Measurements from ENCODE around the gene RANBP3.
"Not testable (repeated sequence)": the region's sequence is repeated elsewhere in the genome, so short reads cannot be mapped to it uniquely, and the experiment has no call there.

RANBP3 gene, protein sequence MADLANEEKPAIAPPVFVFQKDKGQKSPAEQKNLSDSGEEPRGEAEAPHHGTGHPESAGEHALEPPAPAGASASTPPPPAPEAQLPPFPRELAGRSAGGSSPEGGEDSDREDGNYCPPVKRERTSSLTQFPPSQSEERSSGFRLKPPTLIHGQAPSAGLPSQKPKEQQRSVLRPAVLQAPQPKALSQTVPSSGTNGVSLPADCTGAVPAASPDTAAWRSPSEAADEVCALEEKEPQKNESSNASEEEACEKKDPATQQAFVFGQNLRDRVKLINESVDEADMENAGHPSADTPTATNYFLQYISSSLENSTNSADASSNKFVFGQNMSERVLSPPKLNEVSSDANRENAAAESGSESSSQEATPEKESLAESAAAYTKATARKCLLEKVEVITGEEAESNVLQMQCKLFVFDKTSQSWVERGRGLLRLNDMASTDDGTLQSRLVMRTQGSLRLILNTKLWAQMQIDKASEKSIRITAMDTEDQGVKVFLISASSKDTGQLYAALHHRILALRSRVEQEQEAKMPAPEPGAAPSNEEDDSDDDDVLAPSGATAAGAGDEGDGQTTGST

DNA sequence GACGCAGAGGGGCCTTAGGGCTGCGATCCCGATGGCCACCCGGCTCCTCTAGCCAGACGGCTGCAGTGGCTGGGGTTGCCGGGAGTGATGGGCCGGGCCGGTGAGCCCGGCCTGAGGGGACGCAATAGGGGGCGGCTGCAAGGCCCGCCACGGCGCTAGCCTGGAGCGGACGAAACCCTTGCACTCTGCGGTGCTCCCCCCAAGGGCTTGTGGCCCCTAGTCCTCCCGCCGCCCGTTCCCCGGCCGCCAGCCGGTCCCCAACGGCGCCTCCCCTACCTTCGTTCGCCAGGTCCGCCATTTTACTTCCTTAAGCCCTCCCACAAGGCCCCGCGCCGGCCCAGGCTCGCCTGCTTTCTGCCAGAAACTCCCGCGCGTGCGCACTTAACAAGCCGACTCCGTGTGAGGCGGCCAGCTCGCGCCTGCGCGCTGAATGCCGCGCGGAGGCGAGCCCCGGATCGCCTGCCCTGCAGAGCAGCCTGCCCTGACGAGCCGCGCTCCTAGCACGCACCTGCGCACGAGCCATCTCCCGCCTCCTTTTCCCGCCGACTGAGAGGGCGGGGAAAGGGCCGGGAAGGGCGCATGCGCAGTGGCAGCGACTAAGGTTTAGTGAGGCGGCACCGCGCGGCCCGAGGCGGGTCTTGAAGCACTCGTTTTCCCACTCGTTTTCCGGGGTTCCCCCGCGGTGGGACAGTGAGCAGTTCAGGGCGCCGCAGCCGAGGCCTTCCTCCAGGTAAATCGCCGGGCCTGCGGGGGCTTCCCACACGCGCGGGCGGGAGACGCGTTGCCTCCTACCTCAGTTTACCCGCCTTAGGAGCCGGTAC is at the start of gene RANBP3:
RANBP3 (minus strand) TSS at position 356 of the 821 bp plus-strand sequence; CDS start at position 298, 58 bp downstream.
- DNase-seq = peak; percentile 99

DNA sequence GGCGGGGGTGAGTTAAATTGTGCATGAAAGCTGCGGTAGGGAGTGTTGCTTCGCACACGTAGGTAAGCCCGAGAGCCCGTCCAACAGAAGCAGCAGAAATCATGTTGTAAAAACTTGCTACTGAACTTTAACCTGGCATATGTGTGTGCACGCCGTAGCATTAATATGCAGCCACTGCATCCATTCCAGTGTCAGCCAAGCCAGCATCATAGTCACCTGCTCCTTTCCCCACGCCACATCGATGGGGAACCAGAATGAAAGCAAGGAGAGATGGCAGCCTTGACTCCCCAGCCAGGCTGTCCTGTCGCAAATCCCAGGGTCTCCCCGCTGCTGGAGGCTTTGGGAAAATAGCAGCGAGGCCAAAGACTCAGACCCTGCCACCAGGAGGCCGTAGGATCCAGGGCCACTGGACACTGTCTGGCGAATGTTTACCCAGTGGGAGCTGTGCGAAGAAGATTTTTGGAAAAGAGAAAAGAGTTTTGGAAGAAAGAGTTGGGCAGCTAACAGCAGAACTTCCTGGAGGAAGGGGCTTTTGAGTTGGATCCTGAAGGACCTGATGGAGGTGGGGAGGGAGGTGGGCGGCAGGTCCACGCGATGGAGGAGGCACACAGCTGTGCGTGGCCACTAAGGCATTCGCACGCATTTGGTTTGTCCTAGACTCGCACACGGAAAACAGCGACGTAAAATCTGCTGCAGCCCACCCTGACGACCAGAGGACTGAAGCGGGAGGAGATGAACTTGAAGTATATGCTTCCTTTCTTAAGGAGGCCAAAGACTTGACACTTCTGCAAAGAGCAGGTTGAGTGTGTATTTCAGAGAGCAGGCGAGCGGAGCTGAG is 48.7 kb upstream of the RANBP3 start:
- DNase-seq = no peak

DNA sequence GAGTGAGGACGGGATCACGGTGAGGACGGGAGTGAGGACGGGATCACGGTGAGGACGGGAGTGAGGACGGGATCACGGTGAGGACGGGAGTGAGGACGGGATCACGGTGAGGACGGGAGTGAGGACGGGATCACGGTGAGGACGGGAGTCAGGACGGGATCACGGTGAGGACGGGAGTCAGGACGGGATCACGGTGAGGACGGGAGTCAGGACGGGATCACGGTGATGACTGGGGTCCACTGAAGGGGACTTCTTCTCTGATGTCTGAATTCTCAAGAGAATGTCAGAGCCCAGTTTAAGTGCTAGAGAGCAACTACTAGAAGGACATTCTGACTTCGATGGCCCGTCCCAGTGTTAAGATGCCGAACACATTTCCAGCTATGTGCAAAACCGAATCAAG is 46.8 kb upstream of the RANBP3 start:
- not testable (repeated sequence) for DNase-seq

DNA sequence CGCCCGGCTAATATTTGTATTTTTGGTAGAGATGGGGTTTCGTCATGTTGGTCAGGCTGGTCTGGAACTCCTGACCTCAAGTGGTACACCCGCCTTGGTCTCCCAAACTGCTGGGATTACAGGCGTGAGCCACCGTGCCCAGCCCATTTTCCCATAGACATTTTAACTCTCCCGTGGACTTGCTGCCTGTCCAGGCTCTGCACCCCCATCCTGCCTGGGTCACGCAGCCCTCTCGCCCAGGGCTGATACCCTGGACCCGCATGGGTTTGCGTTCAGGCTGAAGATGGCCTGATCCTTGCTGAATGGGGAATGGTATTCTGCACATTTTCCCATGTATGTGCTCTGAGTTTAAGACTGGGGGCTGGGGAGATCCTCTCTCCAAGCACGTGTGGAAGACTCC is 46.0 kb upstream of the RANBP3 start:
- DNase-seq = no peak

DNA sequence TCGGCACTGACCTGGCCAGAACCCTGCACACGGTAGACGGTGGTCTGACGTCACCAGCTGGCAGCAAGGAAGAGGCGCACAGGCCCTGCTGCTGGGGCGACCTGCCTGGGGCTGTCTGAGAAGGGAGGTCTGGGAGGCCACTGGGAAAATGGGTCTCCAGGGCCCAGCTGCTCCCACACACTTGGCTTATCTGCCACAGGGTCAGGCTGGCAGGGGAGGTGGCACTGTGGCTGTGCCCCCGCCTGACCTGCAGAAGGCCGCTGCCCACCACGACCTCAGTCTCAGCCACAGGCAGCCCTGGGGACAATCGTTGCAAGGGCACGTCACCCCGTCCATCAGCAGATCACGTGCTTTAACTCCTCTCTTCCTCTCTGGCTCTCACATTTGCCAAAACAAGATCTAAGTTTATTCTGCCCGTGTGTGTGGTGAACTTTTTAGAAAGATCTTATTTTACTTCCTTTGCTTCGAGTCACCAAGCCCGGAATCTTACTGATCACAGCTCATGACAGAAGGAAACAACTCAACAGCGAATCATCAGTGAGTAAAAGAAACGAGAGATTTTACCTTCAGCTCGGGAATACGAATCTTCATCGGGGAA is 45.2 kb upstream of the RANBP3 start:
- no peak for DNase-seq

DNA sequence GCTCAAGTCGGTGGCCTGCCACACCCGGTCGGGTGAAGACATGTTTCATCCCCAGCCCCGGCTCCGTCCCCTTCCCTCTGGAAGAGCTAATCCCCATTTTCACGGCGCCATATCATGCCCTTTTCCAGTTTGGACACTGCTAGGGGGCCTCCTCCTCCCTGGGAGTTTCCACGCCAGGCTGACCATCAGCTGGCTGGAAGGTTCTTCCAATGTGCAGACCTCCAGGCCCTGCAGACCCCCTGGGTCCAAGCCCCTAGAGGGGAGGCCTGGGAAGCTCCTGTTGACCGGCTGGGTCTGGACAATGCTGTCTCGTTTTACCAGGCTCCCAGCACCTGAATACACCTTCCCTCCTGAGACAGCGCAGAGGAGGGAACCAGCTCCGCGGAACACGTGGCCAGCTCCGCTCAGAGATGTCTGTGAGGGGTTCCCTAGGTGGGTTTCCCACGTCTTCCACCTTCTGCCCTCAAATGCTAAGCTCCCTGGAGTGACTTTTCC is 44.7 kb upstream of the RANBP3 start:
- DNase-seq = no peak

DNA sequence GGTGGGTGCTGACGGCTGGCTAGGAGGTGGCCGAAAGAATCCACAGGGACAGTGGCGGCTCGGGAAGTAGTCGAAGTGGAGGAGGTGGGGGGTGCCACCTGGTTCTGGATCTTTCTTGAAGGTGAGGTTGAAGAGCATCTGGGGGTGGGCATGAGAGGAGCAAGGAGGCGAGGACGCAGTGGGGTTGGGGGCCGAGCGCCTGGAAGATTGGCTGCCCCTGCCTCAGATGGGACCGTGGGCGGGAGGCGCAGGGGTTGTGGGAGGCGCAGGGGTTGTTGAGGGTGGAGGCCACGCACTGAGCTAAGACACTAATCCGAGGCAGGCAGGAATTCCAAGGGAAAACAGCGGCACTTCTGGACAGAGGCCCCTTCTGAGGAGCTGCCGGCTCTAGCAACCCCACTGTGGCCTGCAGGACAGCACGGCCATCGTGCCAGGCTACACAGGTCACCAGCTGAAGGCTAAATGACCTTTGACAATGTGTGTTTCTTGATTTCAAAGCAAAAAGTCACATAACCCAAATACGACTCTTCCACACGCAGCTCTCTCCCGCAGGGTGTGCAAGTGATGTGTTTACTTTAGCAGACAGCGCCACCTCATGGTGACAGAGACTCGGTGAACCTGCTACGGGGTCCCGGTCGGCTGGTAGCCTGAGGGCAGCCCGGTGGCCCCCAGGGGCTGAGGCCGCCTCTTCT is 44.1 kb upstream of the RANBP3 start:
- DNase-seq = peak; percentile 4

DNA sequence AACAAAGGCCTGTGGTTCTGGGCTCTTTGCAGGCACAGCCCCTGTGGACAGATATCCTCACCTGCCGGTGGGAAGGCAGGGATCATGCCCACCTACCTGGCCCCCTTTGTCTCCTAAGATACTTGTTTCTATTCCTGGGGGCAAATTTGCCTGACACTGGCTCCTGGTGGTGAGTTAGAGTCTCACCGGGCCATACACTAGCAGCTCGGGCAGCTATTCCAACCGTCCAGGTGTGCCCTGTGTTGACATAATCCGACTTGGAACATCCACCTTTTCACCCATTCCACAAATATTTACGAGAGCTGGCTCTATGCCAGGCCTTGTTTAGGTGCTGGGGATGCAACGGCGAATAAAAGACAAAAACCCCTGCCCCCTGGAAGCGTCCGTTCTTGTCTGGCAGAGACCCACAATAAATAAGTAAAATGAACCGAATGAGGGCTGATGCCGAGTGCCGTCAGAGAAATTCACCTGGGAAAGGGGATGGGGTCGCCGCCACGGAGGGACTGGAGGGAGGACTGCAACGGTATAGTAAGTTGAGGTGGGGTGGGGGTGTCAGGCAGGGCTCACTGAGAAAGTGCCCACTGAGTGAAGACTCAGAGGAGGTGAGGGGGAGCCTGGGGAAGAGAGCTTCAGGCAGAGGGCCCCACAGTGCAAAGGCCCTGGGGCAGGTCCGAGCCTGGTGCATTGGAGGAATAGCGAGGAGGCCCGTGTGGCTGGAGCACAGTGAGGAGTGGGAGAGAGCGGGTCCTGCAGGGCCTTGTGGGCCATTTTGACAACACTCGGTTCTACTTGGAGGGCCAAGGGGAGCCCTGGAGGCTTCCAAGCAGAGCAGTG is 43.2 kb upstream of the RANBP3 start:
- no peak for DNase-seq

DNA sequence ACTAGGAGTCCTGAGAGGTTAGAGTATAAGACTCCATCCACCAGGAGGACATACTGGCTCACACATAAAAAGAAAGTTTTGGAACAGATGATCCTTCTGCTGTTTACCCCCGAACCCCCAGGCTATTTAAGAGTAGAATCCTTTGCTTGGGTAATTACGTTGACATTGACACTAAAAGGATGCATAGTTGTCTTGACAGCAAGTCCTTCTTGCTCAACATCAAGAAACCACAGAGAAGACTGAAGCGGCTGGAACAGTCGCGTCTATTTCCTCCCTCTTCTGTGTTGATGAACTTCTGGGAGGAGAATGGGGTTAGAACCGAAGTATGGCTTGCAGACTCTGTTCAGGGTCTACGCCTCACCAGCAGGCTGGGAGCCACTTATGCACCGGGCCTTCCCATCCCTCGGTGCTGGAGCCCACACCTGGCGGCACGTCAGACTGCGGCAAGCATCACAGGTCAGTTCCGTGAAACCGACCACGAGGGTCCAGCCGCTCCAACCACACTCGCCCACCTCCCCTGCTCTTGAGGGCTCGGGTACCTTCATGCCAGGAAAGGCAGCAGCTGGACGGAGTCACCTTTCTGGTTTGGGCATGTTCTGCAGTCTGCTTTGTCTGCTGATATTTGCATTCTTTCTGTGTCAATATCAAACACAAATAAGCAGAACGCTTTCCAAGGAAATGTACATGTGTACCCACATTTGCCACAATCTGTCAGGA is 42.4 kb upstream of the RANBP3 start:
- DNase-seq = no peak

DNA sequence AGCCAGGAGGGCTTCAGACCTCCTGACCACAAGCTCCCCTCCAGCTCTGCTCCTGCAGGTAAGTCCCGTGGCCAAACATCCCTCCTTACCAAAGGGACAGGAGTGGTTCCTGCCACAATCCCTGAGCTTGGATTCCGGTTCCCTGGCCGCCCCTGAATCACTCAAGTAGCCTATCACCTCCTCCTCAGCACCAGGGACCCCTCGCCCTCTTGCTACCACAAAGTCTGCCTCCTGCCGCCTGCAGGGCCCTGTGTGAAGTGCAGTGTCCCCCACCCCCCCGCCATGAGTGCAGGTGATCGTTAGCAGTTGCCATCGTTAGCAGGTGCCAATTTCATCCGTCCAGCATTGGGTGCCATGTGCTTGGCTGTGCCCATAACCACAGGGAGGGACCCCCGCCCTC is 40.8 kb upstream of the RANBP3 start:
- no peak for DNase-seq

DNA sequence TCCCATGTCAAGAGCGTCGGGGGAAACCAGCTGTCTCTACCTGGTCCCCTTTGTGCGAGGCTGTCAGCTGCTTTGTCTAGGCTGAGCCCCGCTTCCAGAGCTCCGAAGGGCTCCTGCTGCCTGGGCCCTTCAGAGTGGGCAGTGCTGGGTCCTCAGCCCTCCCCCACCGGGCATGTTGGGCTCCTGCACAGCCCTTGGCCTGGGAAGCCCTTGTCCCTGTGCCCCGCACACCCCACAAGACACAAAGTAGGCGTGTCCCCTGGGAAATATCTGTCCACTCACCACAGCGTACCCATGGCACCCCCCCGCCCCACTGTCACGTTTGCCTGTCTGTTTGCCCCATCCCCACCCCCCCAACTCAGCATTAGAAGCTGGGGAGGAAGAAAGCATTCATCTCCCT is 39.6 kb upstream of the RANBP3 start:
- no peak for DNase-seq

DNA sequence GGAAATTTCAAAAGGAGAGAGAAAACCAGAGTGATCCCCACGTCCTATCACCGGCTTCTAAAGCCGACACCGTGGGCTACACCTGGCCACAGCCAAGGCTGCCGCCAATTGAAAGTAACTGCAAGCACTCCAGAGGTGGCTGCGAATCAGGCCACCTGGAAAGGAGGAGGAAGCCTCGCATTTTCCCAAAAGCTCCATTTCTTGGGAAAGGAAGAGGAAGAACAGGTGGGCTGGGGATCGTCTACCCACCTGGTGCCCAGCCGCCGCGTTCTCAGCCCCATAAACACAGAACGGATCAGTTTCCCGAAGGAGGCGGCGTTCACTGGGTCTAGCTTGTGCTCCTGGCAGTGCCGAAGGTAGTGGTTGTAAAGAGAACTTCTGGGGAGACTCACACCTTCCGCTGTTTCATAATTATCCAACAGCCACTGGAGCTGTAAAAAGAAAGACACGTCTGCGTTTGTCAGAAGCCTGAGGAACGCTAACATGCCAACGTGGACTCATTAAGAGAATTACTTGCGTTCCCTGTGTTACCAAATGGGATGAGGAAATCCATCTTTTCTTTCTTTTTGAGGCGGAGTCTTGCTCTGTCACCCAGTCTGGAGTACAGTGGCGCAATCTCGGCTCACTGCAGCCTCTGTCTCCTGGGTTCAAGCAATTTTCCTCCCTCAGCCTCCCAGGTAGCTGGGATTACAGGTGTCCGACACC is 38.1 kb upstream of the RANBP3 start:
- no peak for DNase-seq

DNA sequence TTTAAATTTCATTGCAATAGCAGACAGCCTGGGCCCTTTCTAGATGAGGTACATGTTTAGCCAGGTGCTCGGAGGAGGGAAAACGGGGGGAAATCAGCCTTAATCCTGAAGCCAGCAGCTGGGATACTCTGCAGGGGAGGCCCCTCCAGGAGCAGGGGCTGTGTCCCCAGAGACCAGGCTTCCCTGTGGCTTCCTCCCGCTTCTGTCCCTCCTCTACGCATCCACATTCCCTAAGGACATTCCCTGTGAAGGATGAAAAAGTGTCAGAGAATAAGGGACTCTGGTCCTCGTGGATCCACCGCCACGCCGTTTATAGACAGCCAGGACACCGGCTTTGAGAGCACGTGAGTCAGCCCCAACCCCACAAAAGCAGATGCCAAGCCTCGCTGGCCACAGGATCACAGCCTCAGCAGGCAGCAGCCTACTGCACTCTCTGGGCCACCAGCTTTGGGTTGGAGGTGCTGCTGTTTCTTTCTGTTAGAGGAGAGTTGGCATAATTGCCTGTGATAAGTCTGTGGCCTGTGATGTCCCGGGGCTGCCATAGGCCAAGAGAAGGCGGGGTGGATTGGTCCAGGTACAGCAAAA is 36.7 kb upstream of the RANBP3 start:
- no peak for DNase-seq

DNA sequence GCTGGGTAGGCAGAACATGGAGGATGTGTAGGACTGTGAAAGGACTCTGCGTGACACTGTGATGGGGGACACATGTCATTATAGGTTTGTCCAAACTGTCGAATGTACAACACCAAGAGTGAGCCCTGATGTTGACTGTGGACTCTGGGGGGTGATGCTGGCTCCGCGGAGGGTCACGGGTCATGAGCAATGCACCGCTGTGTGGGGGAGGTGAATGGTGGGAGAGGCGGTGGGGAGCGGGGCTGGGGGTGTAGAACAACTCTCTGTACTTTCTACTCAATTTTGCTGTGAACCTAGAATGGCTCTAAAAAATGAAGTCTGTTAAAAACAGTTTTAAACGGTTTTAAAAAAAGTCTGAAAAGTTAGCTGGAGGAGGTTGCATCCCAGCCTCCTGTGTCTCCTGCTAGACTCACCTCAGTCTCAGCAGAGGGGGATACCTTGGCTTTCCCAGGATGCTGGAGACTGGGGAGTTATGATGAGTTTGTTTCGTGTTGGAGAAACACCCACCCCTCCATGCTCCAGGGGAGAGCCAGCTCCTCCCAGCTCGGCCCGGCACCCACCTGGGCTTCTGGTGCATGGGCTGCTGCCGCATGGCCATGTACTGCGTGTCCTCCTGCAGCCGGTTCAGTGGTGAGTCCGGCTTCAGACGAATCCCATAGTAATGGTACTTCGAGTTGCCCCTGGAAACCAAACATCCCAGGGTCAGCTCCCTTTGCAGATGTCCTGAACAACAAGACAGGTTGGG is 34.7 kb upstream of the RANBP3 start:
- DNase-seq = no peak

DNA sequence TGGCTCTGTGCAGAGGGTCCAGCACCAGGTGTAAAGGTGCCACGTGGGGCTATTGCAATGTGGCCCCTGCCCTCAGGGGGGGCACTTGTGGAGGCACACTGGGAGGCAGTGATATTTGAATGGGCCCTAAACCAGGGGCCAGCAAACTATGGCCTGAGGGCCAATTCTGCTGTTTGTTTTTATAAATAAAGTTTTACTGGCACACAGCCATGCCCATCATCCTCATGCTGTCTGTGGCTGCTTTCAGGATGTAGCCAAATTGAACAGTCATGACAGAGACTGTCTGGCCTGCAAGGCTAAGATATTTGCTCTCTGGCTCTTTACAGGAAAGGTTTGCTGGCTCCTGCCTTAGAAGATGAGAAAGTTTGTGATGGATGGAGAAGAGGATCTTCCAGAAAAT is 33.9 kb upstream of the RANBP3 start:
- DNase-seq = no peak

DNA sequence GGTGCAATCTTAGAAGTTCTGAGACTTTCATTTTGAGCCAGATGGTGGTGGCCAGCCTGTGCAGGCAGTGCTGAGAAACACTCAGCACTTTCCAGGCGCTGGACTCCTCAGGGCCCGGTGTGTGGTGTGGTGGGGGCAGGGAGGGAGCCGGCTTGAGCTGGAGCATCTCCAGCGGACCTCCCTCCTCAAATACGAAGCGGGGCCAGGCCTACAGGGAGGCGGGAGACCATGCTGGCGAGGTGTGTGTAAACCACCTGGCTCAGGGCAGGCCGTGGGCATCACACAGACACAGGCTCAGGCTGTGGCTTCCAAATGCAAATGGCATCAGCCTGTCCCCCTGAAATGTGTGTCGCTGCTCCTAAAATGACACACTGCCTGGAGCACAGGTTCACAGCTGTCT is 33.3 kb upstream of the RANBP3 start:
- no peak for DNase-seq

DNA sequence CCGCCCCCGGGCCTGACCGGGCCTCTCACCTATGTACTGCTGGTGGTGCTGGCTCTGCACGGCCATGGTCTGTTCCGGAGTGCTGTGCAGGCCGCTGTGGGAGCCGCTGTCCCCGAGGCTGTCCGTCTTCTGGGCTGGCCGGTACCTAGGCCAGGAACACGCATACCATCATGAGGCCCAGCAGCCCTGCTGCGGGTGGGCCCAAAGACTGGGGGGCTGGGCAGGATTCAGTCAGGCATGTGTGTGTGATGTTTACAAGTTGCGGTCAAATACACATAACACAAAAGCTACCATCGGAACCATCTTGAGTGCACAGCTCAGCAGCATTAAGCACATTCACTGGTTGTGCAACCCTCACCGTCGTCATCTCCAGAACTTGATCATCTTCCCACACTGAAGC is 32.2 kb upstream of the RANBP3 start:
- DNase-seq = no peak

DNA sequence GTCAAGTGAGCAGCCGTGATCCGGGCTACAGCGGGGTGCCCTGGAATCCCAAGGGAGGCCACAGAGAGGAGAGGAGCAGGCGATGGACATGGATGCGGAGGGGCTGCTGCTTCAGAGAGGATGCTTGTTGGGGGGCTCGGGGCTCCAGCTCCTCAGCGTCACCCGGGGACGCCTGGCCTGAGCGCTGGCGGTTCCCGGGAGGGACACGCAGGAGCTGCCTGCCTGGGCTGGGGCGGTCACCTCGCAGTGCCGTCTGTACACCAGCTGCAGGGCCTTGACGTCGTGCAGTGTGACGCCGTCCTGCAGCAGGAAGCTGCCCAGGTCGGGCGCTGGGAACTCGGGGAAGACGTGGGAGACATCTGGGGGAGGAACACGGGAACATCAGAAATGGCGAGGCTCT is 29.9 kb upstream of the RANBP3 start:
- DNase-seq = no peak
